Epithelial cell of esophagus (primary cell): ENCODE results near the gene GALNT9.
"Not testable (repeated sequence)": the region's sequence is repeated elsewhere in the genome, so short reads cannot be mapped to it uniquely, and the experiment has no call there.

Source experiments
- DNase-seq: peaks from one replicate; pipeline ENCODE4 v3.0.0; 2010; ENCODE audit warnings: low read depth
- H3K4me3 ChIP-seq: 2 replicates; pipeline ENCODE4 v1.5.1; 2011; ENCODE audit warnings: mild to moderate bottlenecking, low read length, control low read depth
- CTCF ChIP-seq: IDR thresholded peaks from 2 replicates; pipeline ENCODE4 v1.5.1; 2011; ENCODE audit warnings: low read depth, mild to moderate bottlenecking, low read length, control low read depth, inconsistent platforms; ENCODE audit not compliant: insufficient read depth; ENCODE audit errors: missing control alignments

The GALNT9 gene

DNA sequence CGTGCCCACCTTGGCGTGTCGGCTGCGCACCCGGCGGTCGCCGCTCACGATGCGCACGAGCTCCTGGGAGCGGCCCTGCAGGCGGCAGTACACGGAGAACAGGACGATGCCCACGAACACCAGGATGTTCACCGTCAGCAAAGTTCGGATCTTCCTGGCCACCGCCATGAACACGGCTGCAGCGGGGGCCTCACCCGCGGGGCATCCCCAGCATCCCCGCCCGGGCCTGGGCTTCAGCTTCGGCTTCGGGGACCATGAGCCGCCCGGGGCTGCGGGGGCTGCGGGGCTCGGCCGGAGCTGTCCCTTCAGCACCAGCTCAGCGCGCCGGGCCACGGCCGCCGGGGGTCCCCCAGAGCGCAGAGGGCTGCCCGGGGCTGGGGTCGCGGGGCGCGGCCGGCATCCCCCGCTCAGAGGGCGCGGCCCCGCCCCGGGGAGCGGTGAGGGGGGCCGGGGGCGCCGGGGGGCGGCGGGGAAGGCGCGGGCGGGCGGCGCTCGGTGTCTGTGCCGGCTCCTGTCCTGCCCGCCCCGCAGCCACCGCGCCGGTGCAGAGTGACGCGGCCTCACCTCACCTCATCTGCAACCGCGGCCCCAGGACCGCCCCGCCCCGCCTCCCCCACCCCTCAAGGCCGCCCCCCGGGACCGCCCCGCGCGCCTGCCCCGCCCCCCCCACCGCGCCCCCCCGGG lies at the start of gene GALNT9:
TSS of gene GALNT9 (minus strand) at position 554 of the 684 bp plus-strand sequence. CDS start at position 168, 386 bp downstream.
- no peak within 1 kb of the TSS for H3K4me3 ChIP-seq
- DNase-seq = no peak
- TF ChIP-seq CTCF = no peak

GRCh38 chr12:132379057-132379456 lies 49.7 kb upstream of the GALNT9 start:
- H3K4me3 ChIP-seq, DNase-seq: not testable (repeated sequence)

DNA sequence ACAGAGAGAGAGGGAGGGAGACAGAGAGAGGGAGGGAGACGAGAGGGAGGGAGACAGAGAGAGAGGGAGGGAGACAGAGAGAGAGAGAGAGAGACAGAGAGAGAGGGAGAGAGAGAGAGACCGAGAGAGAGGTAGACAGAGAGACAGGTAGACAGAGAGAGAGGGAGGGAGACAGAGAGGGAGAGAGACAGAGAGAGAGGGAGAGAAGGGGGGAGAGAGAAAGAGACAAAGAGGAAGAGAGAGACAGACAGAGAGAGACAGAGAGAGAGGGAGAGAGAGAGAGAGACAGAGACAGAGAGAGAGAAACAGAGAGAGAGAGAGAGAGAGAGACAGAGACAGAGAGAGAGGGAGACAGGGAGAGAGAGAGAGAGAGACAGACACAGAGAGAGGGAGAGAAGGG lies 47.8 kb upstream of the GALNT9 start:
- no peak overlapping the region for H3K4me3 ChIP-seq
- TF ChIP-seq CTCF = no peak
- no peak for DNase-seq

DNA sequence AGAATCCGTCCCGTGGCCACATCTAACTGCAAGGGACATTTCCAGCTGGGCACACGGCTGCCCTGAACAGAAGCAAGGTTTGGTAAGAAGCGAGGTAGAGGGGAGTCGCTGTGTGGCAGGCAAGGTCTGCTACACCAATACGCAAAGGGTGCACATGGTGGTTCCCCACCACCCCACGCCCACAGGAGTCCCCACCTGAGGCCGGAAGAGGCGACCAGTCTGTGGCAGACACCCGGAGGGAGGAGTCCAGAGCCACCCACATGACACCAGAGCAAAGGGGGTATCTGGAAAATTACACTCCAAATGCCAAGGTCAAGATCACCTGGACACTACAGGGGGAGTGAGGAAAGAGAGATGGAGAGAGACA lies 47.1 kb upstream of the GALNT9 start:
- no peak for DNase-seq
- TF ChIP-seq CTCF = no peak
- H3K4me3 ChIP-seq = no peak overlapping the region

DNA sequence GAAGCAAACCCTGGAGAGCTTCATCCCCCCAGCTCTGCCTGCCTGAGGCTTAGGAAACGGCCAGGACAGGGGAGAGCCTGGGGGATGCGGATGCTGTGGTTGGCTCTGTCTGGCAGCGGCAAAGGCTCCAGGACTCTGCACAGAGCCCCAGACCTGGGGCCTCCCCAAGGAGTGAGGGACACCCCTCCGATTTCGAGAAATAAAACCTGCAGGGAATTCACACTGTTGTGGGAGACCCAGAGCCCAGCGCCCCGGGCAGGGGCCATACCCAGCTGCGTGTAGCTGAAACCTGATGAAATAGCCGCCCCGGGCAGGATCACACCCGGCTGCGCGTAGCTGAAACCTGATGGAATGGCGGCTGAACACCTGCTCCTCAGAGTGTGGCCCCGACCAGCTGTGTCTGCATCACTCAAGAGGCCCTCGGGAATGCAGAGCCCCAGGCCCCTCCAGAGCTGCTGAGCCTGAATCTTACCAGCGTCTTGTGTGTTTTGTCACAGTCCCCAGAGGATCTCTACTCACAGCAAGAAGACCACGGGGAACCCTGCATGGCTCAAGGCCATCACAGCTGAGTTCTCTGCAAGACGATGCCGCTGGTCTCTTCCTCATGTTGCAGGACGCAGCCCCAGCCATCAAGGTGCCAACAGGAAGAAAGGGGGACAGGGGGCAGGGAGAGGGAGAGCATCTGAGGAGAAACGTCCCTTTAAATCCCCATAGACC lies 46.5 kb upstream of the GALNT9 start:
- DNase-seq = no peak
- TF ChIP-seq CTCF = no peak
- no peak overlapping the region for H3K4me3 ChIP-seq

- TF ChIP-seq CTCF = no peak
- H3K4me3 ChIP-seq = no peak overlapping the region
- DNase-seq = no peak
These were observed 45.4 kb upstream of the GALNT9 start for GRCh38 chr12:132374612-132375445.

DNA sequence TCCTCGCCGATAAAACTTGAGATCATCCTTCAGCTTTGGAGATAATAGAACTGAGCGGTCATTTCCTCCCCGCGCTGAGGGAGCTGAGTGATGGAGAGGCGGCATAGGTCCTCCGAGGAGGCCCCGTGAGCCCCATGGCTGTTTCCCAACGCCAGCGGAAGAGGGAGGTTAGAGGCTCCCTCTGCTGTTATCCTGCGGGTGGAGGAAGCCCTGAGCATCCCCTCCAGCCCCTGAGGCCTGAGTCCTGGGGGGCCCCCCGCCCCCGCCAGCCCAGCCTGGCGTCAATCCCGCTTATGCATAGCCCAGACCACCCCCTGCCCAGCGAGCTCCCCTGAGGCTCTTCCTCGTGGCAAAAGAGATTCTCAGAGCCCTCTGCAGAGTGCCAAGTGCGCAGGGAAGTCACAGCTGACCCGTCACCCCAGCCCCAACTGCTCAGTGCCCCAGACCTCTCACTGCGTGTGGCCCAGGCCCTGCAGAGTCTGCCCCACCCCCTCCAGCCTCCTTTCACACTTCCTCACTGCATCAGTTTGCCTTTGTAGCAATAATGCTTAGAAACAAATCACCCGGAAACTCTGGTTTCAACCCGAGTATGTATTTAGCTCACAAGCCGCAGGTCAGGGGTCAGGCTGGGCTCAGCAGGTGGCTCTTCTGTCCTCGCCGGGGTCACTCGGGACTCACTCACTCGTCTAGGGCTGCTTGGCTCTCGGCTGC lies 44.7 kb upstream of the GALNT9 start:
- no peak for DNase-seq
- no peak overlapping the region for H3K4me3 ChIP-seq
- no peak for TF ChIP-seq CTCF
